Stimulated activated CD8-positive, alpha-beta memory T cell treated with anti-CD3 and anti-CD28 coated beads, Interleukin-7, amount 100 ng/mL, for 1 hour (primary cell): Measurements from ENCODE around the gene MZB1.

Source experiments
- DNase-seq, 2 donors: peaks; one replicate each; pipeline ENCODE4 v3.0.0-alpha.2; 2020; ENCODE audit warnings: low read depth in 2 of 2

MZB1 gene, protein sequence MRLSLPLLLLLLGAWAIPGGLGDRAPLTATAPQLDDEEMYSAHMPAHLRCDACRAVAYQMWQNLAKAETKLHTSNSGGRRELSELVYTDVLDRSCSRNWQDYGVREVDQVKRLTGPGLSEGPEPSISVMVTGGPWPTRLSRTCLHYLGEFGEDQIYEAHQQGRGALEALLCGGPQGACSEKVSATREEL

GRCh38 chr5:139389701-139390638 is at the start of gene MZB1:
Gene MZB1, minus strand, starts transcription at chr5:139389913. Its CDS starts 57 bp downstream, at chr5:139389856.
- DNase-seq = peak in 1 of 2 donors; percentile 24

GRCh38 chr5:139439013-139439903 is 49.5 kb upstream of the MZB1 start, which contains the start of gene DNAJC18:
Gene DNAJC18, minus strand, starts transcription at chr5:139439525. Its CDS starts 80 bp downstream, at chr5:139439445.
- DNase-seq = peak; percentile 67 to 79

DNA sequence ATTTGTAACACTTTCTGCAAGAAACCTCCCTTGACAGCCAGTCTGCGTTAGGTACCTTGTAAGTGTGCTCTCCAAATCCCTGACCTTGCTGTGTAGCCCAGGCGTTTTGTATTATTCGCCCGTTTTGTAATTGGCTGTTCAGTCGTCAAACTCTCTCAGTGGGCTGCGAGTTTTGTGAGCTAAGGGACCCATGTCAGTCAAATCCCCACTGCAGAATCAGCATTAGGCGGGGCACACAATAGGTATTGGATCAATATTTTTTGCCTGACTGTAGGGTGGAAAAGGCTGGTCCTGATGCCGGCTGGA is 48.9 kb upstream of the MZB1 start:
- no peak for DNase-seq

GRCh38 chr5:139435676-139436075 is 46.0 kb upstream of the MZB1 start:
- no peak for DNase-seq

- DNase-seq = no peak
Measured at GRCh38 chr5:139431706-139432105, 42.0 kb upstream of the MZB1 start.

DNA sequence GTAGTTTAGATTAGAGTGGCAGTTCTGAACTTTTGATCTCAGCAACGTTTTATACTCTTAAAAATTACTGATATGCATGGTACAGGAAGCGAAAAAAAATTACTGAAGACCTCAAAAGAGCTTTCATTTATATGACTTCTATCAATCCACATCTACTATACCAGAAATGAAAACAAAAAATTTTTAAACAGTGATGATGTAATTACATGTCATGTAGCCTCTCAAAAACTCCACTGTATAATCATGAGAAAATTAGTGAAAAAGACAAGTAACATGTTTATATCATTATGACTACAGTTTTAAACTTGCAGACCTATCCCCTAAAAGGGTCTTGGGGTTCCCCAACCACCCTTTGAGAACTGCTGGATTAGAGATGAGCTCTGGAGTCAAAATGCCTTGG is 40.3 kb upstream of the MZB1 start:
- no peak for DNase-seq

DNA sequence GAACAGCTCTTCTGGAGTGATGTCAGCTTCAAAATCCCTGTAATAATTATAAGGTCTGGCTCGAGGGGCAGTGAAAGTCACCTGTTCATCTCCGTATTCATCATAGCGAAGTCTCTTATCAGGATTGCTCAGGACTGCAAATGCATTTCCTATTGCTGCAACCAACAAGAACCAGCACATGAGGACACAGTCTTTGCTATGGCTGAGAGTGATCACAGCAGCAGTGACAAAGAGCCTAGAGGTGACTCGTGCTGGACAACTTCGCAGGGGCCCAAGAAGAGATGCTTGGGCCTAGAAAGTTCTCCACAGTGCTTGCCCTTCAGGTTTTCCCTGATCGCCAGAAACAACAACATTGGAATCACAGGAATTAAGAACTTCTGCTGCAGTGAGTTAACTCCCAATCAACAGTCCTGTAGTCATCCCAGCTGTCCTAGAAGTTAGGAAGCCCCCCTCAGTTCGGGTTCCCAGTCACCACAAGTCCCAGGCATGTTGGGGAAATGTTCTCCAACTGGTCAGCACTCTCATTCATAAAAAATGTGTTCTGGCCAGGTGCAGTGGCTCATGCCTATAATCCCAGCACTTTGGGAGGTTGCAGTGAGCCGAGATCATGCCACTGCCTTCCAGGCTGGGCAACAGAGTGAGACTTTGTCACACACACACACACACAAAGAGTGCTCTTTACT is 36.6 kb upstream of the MZB1 start:
- DNase-seq = no peak

- no peak for DNase-seq
Measured at GRCh38 chr5:139425497-139425896, 35.8 kb upstream of the MZB1 start.

GRCh38 chr5:139422307-139422893 is 32.7 kb upstream of the MZB1 start:
- no peak for DNase-seq

- no peak for DNase-seq
Measured at GRCh38 chr5:139419226-139420192, 29.8 kb upstream of the MZB1 start.

GRCh38 chr5:139418793-139419192 is 29.1 kb upstream of the MZB1 start:
- DNase-seq = no peak

DNA sequence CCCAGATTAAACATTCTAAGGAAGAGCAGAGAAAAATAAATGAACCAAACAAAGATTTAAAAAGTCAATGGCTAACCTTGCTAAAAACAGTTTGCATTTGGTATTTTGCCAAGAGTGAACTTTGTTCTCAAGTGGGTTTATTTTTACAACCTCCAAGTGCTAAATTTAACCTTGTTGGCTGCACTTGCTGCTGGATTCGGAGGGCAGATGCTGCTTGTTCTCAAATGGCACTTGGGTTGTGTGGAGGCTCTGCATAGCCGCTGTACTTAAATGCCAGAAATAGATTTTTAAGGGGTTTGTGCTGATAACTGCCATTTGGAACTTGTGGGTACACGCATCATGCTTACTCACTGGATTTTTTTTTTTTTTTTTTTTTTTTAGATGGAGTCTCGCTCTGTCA is 27.5 kb upstream of the MZB1 start:
- no peak for DNase-seq

- no peak for DNase-seq
Measured at GRCh38 chr5:139416651-139417050, 26.9 kb upstream of the MZB1 start.

DNA sequence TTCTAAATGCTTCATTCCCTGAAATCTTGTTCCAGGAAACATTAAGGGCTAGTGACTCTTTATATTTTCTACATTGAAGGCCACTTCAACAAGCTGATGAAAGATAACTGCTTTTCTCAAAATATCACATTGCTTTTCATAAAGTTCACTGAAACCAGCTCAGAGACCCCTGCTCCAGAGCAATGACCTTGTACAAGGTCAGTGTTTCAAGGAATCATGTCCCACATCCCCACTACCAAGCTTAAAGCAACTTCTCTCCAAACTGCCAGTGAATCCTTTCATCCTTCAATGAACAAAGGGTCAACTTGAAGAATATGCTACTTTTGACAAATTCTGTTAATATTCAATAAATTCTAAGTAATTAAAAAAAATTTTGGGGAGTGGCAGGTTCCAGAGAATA is 26.2 kb upstream of the MZB1 start:
- no peak for DNase-seq

GRCh38 chr5:139415221-139415861 is 25.6 kb upstream of the MZB1 start:
- no peak for DNase-seq

- no peak for DNase-seq
Measured at GRCh38 chr5:139414581-139415130, 24.9 kb upstream of the MZB1 start.

GRCh38 chr5:139413963-139414362 is 24.2 kb upstream of the MZB1 start:
- no peak for DNase-seq

DNA sequence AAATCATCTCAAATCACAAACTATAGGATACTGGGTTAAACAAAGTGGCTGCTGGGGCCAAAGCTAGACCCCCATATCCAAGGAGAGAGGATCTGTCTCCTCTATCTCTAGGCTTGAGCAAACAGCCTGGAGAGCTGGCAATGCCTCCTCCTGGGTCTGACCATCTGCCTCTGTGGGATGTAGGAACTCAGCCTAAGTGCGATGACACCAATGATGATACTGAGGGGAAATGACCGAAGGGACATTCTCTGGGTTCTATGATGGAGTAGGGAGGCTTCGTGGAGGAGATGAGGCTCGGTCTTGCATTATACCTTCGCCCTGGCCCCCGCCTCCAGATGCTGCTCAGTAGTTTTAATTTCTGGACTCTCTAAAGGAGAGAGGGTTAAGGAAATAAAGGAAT is 23.4 kb upstream of the MZB1 start:
- no peak for DNase-seq
